Measurements from ENCODE around the gene RAC3.
"Not testable (repeated sequence)": the region's sequence is repeated elsewhere in the genome, so short reads cannot be mapped to it uniquely, and the experiment has no call there.

The RAC3 gene

GRCh38 chr17:82037889-82038195 is 6.4 kb downstream of the RAC3 start:
- DNase-seq (ENCODE audit: insufficient read length, low spot score) (no peak), FAIRE-seq (no peak)

DNA sequence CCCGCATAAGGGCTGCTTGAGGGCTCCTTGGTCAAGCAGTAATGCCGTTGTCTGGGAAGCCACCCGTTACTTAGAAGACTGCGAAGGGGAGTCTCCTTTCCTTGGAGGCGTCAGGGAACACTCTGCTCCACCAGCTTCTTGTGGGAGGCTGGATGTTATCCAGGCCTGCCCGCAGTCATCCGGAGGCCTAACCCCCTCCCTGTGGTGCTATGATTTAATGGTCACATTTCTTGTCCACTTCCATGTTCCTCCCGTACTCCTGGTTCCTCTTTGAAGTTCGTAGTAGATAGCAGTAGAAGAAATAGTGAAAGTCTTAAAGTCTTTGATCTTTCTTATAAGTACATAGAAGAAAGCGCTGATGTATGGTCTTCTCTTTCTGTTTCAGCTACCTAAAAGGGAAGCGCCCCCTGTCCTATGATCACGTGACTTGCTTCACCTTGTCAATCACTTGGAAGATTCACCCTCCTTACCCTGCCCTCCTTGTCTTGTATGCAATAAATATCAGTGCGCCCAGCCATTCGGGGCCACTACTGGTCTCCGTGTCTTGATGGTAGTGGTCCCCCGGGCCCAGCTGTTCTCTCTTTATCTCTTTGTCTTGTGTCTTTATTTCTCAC is 7.4 kb downstream of the RAC3 start:
- FAIRE-seq; DNase-seq (ENCODE audit: insufficient read length, low spot score): not testable (repeated sequence)

DNA sequence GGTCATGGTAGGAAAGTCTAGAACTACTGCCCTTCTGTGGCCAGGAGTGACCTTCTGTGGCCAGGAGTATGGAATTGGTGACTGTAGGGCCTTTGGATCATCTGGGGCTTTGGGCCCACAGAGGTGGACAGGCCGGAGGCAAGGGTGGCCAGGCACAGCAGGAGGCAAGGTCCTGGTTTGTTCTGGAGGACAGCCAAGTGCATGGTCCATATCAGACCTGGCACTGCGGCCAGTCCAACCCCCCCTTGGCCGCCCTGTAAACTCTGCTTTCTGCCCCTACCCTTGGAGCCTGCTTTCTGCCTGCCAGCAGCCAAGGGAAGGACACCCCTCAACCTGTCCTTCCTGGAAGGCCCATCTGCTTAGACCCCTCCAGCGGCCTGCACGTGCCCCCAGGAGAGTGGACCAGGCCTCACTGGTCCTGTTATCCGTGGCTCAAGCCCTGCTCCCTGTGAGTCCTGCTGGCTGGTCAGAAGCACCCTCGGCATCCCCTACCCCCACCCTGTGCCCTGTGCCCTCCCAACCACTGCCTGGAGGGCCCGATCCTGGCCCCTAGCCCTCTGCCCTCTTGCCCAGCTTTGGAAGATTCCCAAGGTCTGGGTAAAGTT is 8.3 kb downstream of the RAC3 start:
- no peak for FAIRE-seq

DNA sequence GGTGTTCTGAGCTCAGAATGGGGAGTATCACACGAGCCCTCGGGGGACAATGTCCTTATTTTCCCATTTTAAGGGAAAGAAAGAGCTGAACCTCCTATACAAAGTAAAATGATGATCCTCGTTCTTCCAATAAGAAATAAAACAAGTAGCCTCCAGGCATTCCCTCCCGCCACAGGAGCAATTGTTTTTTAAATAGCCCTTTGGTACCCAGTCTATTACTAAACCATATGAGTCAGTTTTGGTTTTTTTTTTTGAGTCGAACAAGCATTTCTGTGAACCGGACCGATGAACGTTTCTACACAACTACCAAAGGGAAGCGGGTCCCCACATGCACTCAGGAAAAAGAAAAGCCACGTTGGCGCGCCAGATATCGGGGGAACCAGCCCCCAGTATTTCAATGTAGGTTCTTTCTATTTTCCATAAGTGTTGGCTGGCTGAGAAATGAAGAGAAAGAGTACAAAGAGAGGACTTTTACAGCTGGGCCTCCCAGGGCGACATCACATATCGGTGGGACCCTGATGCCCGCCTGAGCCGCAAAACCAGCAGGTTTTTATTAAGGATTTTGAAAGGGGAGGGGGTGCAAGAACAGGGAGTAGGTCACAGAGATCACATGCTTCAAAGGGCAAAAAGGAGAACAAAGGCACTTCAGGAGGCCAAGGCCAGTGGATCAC is 9.8 kb downstream of the RAC3 start:
- DNase-seq (ENCODE audit: insufficient read length, low spot score) (no peak), FAIRE-seq (no peak)

More for the DNA sequence above, 8.3 kb downstream of the RAC3 start:
- no peak for DNase-seq (ENCODE audit: insufficient read length, low spot score)

GRCh38 chr17:82042649-82043048 is 11.2 kb downstream of the RAC3 start:
- FAIRE-seq (no peak), DNase-seq (ENCODE audit: insufficient read length, low spot score) (no peak)

GRCh38 chr17:82043507-82043906 is 12.0 kb downstream of the RAC3 start:
- FAIRE-seq (no peak), DNase-seq (ENCODE audit: insufficient read length, low spot score) (no peak)

DNA sequence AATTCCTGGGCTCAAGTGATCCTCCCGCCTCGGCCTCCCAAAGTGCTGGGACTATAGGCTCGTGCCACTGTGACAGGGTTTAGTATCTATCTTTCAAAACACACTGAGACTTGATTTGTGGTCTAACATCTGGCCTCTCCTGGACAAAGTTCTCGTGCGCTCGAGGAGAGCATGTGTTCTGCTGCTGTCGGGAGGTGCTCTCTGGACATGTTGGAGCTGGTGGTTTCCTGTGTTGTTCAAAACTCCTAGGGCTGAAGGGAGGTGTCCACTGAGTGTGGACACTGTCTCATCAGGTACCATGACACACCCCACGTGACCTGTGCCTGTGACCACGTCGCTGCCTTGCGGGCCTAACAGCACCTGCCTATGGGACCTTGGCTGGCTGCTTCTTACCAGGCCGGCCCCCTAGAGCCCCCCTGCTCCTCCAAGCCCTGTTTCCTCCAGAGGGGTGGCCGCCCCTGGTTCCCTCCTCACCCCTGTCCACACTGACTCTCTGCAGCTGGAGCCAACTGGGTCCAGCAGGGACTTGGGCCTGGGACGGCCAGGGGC is 14.5 kb downstream of the RAC3 start:
- no peak for DNase-seq (ENCODE audit: insufficient read length, low spot score)
- FAIRE-seq: no peak

GRCh38 chr17:82046903-82047302 is 15.4 kb downstream of the RAC3 start:
- DNase-seq (ENCODE audit: insufficient read length, low spot score) (no peak), FAIRE-seq (no peak)

DNA sequence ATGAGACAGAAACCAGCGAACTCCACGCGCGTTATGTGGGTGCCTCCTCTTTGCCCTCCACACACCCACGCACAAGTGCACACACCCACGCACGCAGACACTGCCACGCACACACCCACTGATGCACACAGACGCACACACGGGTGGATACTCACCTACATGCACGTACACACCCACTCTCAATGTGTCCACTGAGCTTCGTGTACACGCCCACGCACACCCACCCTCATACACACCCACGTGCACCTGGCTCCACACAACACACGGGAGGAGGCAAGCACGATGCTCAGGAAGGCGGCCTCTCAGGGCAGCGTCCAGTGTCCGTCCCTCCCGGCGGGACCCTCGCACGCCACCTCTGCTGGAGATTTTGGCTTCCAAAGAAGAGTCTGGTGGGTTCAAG is 15.9 kb downstream of the RAC3 start:
- no peak for FAIRE-seq
- no peak for DNase-seq (ENCODE audit: insufficient read length, low spot score)

- DNase-seq (ENCODE audit: insufficient read length, low spot score): no peak
- no peak for FAIRE-seq
These were observed 16.6 kb downstream of the RAC3 start for GRCh38 chr17:82047914-82048570.

DNA sequence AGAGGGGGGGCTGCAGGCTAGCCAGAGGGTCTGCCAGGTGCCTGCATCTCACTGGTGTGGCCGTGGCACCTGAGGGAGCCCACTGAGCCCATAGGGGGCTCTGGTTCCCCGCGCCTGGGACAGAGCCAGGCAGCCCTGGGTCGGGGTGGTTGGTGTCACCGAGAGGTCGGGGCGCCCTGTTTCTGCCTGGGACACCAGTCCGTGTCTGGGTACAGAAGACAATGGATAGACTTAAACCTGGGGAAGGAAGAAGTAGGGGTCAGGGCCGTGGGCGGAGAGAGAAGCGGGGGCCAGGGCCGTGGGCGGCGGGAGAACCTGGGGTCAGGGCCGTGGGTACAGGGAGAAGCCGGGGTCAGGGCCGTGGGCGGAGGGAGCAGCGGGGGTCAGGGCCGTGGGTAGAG is 17.1 kb downstream of the RAC3 start:
- DNase-seq (ENCODE audit: insufficient read length, low spot score) (no peak), FAIRE-seq (no peak)

GRCh38 chr17:82049106-82049505 is 17.6 kb downstream of the RAC3 start:
- no peak for FAIRE-seq

GRCh38 chr17:82049521-82049971 is 18.1 kb downstream of the RAC3 start:
- no peak for FAIRE-seq

More at GRCh38 chr17:82049106-82049505, 17.6 kb downstream of the RAC3 start:
- no peak for DNase-seq (ENCODE audit: insufficient read length, low spot score)

DNA sequence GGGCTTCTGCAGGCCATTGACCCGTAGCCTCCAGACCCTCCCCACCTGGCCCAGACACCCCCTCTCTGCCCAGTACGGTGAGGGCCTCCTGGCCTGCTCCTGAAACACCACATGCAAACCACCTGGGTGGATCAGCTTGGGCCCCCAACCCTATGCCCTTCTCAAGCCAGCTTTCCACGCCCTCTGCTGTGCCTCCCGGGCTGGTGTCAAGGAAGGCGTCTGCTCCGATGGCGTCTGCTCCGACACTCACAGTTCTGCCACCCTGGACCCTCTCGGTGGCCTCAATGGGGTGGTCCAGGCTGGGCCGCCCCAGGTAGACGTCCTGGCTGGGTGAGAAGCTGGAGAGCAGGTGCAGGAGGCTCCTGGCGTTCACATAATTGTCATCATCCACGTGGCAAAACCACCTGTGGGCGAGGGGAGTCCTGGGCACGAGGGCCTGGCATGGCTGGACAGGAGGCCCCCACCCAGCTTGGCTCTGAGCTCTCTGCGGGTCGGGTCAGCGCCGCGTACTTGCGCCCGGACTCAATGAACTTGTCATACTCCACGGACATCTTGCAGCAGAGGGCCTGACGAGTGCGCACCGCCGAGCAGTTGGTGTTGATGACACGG is 18.8 kb downstream of the RAC3 start:
- no peak for FAIRE-seq
- no peak for DNase-seq (ENCODE audit: insufficient read length, low spot score)

More at GRCh38 chr17:82049521-82049971, 18.1 kb downstream of the RAC3 start:
- no peak for DNase-seq (ENCODE audit: insufficient read length, low spot score)

GRCh38 chr17:82050761-82051641 is 19.5 kb downstream of the RAC3 start:
- no peak for FAIRE-seq
- DNase-seq (ENCODE audit: insufficient read length, low spot score): no peak

DNA sequence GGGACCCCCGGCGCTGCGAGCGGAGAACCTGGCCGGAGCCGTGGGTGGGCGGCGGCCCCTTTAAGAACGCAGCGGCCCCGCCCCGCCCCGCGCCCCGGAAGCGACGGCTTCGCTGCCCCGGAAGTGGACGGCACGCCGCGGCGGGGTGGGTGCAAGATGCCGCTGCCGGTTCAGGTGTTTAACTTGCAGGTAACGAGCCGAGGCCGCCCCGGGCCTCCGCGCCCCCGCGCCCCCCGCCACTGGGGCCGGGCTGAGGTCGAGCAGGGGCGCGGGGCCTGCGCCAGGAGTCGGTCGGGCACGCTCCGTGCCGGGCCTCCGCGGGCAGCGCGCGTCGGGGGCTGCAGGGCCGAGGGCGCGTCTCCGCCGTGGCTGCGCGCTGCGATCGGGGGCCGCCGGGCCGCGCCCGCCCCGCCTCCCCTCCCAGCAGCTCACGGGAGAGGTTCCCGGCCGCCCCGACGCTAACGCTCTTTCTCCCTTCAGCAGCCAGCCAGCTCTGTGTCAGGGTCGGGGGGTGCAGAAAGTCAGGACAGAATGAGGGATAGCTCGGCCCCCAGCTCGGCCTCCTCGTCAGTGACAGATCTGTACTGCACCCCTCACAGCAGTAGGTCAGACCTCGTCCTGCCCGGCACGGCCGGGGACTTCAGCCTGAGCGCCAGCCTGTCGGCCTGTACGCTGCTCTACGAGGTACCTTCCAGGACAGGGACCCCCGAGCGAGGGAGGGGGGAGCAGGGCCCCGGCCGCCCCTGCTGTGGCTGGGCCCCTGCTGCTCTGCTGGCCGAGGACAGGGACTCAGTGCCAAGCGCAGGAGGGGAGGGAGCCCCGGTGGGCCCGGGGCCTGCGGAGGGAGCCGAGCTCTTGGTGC is 20.5 kb downstream of the RAC3 start, which contains the start of the genes GPS1 and RFNG:
Gene GPS1 (plus strand): TSS at position 123 of the 862 bp plus-strand sequence. CDS start 34 bp downstream, at position 157.
Gene RFNG (minus strand): TSS at position 36 of the 862 bp plus-strand sequence. CDS start 45 bp downstream, outside the sequence.
- DNase-seq (ENCODE audit: insufficient read length, low spot score) (peak; percentile 100), FAIRE-seq (peak; percentile 61)

GRCh38 chr17:82052638-82053059 is 21.2 kb downstream of the RAC3 start:
- DNase-seq (ENCODE audit: insufficient read length, low spot score) (no peak), FAIRE-seq (no peak)

DNA sequence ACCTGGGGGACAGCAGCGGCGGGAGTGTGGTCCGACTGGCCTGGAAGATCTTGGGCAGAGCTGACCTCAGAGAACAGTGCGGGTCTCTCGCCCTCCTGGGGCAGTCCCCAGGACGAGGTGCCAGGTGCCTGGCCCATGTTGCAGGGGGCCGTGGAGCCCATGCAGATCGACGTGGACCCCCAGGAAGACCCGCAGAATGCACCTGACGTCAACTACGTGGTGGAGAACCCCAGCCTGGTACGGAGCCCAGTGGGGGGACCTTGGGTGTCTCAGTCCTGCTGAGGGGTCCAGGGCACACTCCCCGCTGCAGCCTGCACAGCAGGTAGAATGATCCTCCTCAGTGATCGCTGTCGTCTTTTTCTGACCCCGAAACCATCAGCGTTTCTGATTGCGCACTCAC is 21.7 kb downstream of the RAC3 start:
- no peak for FAIRE-seq

More for the DNA sequence above, 21.7 kb downstream of the RAC3 start:
- DNase-seq (ENCODE audit: insufficient read length, low spot score): no peak

Data from GM19239 (cell line).